Epithelial cell of proximal tubule (primary cell): ENCODE results near the gene PDLIM4. TPM values are rescaled to one million over a fixed set of nuclear protein-coding genes. Genes with fewer than 3 reads are reported as not detected.

Experiments used
- DNase-seq: peaks from one replicate; pipeline ENCODE4 v3.0.0-alpha.2; 2011; ENCODE audit warnings: low read depth
- H3K4me3 ChIP-seq: 2 replicates; pipeline ENCODE4 v1.5.1; 2011; ENCODE audit warnings: low read depth, mild to moderate bottlenecking, low read length
- CTCF ChIP-seq: conservative IDR thresholded peaks from 2 replicates; pipeline ENCODE4 v1.5.1; 2012; ENCODE audit warnings: low read depth, mild to moderate bottlenecking, low read length
- total RNA-seq: library from RNA; depleted of rRNA; stranded (reverse); fragments of >200 nt; gene quantifications from 2 replicates; pipeline ENCODE4 v1.2.3, GENCODE V29; 2015

PDLIM4 gene
- total RNA-seq, 1 donor from 2014 or later: 129 TPM

GRCh38 chr5:132233081-132233480 lies 24.4 kb upstream of the PDLIM4 start:
- no peak for TF ChIP-seq CTCF
- no peak overlapping the region for H3K4me3 ChIP-seq
- no peak for DNase-seq

- TF ChIP-seq CTCF: no peak
- no peak overlapping the region for H3K4me3 ChIP-seq
Observed at GRCh38 chr5:132233811-132234683, 23.4 kb upstream of the PDLIM4 start.

GRCh38 chr5:132234684-132235062 lies 22.8 kb upstream of the PDLIM4 start:
- no peak overlapping the region for H3K4me3 ChIP-seq
- no peak for TF ChIP-seq CTCF
- DNase-seq: no peak

More at GRCh38 chr5:132233811-132234683, 23.4 kb upstream of the PDLIM4 start:
- no peak for DNase-seq

GRCh38 chr5:132235340-132235739 lies 22.2 kb upstream of the PDLIM4 start:
- TF ChIP-seq CTCF: no peak
- no peak overlapping the region for H3K4me3 ChIP-seq
- no peak for DNase-seq

GRCh38 chr5:132237141-132237540 lies 20.4 kb upstream of the PDLIM4 start:
- no peak for DNase-seq

GRCh38 chr5:132237670-132238069 lies 19.8 kb upstream of the PDLIM4 start:
- TF ChIP-seq CTCF: no peak
- no peak for DNase-seq
- H3K4me3 ChIP-seq: no peak overlapping the region

More at GRCh38 chr5:132237141-132237540, 20.4 kb upstream of the PDLIM4 start:
- TF ChIP-seq CTCF: peak; percentile 23
- no peak overlapping the region for H3K4me3 ChIP-seq
